PC-3 (cell line): Measurements from ENCODE around the gene TMC2. TPM values are rescaled to one million over a fixed set of nuclear protein-coding genes. Genes with fewer than 3 reads are reported as not detected.

Source experiments
- ATAC-seq: fragments of 200-7000 bp; cut with Tn5 transposase; 2 replicates; pipeline ENCODE4 v1.9.1; 2020; ENCODE audit warnings: mild to moderate bottlenecking, moderate library complexity
- BruUV-seq: library from RNA; stranded (reverse); fragments of 400-500 nt; replicated peaks from 2 replicates; lab custom pipeline; 2021; lab: Mats Ljungman, UMichigan
- CTCF ChIA-PET: fragments of 300-600 bp; sonication (Branson Sonifier 250); formaldehyde crosslinking; loops from one replicate; lab custom pipeline; 2022; ENCODE audit warnings: antibody characterized with exemption; lab: Charles Lee
- POLR2A ChIA-PET: fragments of 300-600 bp; sonication (Branson Sonifier 250); formaldehyde crosslinking; loops from one replicate; lab custom pipeline; 2022; ENCODE audit warnings: antibody characterized with exemption; ENCODE audit not compliant: unreplicated experiment; lab: Charles Lee
- DNase-seq: peaks from one replicate; pipeline ENCODE4 v3.0.0-alpha.2; 2015
- H2AFZ ChIP-seq: fragments of 300-600 bp; sonication (generic); 2 replicates; pipeline ENCODE4 v1.6.0; 2016; ENCODE audit warnings: antibody characterized with exemption, low read length
- H3F3A ChIP-seq: fragments of 300-600 bp; sonication (generic); one replicate; pipeline ENCODE4 v1.6.0; 2017; ENCODE audit warnings: antibody characterized with exemption, low read length, control low read depth, mild to moderate bottlenecking; ENCODE audit not compliant: unreplicated experiment
- H3K27ac ChIP-seq: fragments of 300-600 bp; sonication (generic); 2 replicates; pipeline ENCODE4 v1.5.1; 2016; ENCODE audit warnings: mild to moderate bottlenecking, low read length
- H3K27me3 ChIP-seq: fragments of 300-600 bp; sonication (generic); 2 replicates; pipeline ENCODE4 v1.6.1; 2016; ENCODE audit warnings: low read length, mixed read lengths
- H3K36me3 ChIP-seq: fragments of 300-600 bp; sonication (generic); 2 replicates; pipeline ENCODE4 v1.6.1; 2016; ENCODE audit warnings: low read depth, mixed run types, low read length, mixed read lengths
- H3K4me1 ChIP-seq: fragments of 300-600 bp; sonication (generic); 2 replicates; pipeline ENCODE4 v1.5.1; 2016; ENCODE audit warnings: low read length; ENCODE audit not compliant: insufficient read depth
- H3K4me2 ChIP-seq: fragments of 300-600 bp; sonication (generic); 2 replicates; pipeline ENCODE4 v1.6.0; 2016; ENCODE audit warnings: low read length
- H3K4me3 ChIP-seq: fragments of 300-600 bp; sonication (generic); 2 replicates; pipeline ENCODE4 v1.5.1; 2016; ENCODE audit warnings: mild to moderate bottlenecking, low read length, mixed read lengths
- H3K79me2 ChIP-seq: fragments of 300-600 bp; sonication (generic); 2 replicates; pipeline ENCODE4 v1.6.1; 2017; ENCODE audit warnings: low read length, mixed read lengths
- H3K9ac ChIP-seq: fragments of 300-600 bp; sonication (generic); 2 replicates; pipeline ENCODE4 v1.6.0; 2016; ENCODE audit warnings: mild to moderate bottlenecking, low read length
- H3K9me2 ChIP-seq: fragments of 300-600 bp; sonication (generic); replicated peaks from 2 replicates; pipeline ENCODE4 v1.6.1; 2016; ENCODE audit warnings: mixed run types, low read length, mixed read lengths
- H3K9me3 ChIP-seq: fragments of 300-600 bp; sonication (generic); 2 replicates; pipeline ENCODE4 v1.6.1; 2016; ENCODE audit warnings: low read length, mixed read lengths
- H4K20me1 ChIP-seq: fragments of 300-600 bp; sonication (generic); 2 replicates; pipeline ENCODE4 v1.6.1; 2016; ENCODE audit warnings: low read length, mixed read lengths
- EZH2 ChIP-seq: fragments of 300-600 bp; sonication (generic); IDR thresholded peaks from one replicate; pipeline ENCODE4 v1.6.1; 2017; ENCODE audit warnings: antibody characterized with exemption, mild to moderate bottlenecking, low read length; ENCODE audit not compliant: unreplicated experiment
- EZH2phosphoT487 ChIP-seq: fragments of 300-600 bp; sonication (generic); IDR thresholded peaks from 2 replicates; pipeline ENCODE4 v1.6.1; 2018; ENCODE audit warnings: mild to moderate bottlenecking, antibody characterized with exemption, low read length, borderline replicate concordance
- intact Hi-C: fragments of 100-400 bp; cut with micrococcal nuclease; formaldehyde crosslinking; loops from 2 replicates; pipeline ENCODE4 v1.9.0; 2023
- total RNA-seq: library from RNA; depleted of rRNA; stranded (reverse); fragments of >200 nt; gene quantifications from 2 replicates; pipeline ENCODE4 v1.2.3, GENCODE V29; 2014
- TF ChIP-seq, protein P1 (sequence below): fragments of 300-600 bp; sonication (generic); conservative IDR thresholded peaks from 2 replicates; pipeline ENCODE4 v1.5.1; 2017; ENCODE audit warnings: antibody characterized with exemption, low read depth, mild to moderate bottlenecking, low read length

The TMC2 gene
- total RNA-seq, 1 experiment from 2014 or later = not detected

GRCh38 chr20:2518096-2518495 is 18.3 kb upstream of the TMC2 start:
- Histone ChIP-seq H3K4me2 (no peak overlapping the region), H3K4me3 (no peak overlapping the region), H3K36me3 (no peaks in the 10 kb centered on the region), H3K79me2 (no peaks in the 10 kb centered on the region), H3K27me3 (no peaks in the 10 kb centered on the region), H2AFZ (no peak overlapping the region), H4K20me1 (no peaks in the 10 kb centered on the region), H3K9me3 (no peaks in the 10 kb centered on the region), H3K27ac (no peak overlapping the region), H3K9me2 (no peaks in the 10 kb centered on the region), H3K9ac (no peak overlapping the region), H3F3A (no peaks in the 10 kb centered on the region), H3K4me1 (no peaks in the 10 kb centered on the region)
- POLR2A ChIA-PET = no interaction called here
- CTCF ChIA-PET = no interaction called here
- DNase-seq = no peak
- BruUV-seq = no TSS peak
- TF ChIP-seq EZH2phosphoT487 (no peak), EZH2 (no peak)
- TF ChIP-seq, protein P1, sequence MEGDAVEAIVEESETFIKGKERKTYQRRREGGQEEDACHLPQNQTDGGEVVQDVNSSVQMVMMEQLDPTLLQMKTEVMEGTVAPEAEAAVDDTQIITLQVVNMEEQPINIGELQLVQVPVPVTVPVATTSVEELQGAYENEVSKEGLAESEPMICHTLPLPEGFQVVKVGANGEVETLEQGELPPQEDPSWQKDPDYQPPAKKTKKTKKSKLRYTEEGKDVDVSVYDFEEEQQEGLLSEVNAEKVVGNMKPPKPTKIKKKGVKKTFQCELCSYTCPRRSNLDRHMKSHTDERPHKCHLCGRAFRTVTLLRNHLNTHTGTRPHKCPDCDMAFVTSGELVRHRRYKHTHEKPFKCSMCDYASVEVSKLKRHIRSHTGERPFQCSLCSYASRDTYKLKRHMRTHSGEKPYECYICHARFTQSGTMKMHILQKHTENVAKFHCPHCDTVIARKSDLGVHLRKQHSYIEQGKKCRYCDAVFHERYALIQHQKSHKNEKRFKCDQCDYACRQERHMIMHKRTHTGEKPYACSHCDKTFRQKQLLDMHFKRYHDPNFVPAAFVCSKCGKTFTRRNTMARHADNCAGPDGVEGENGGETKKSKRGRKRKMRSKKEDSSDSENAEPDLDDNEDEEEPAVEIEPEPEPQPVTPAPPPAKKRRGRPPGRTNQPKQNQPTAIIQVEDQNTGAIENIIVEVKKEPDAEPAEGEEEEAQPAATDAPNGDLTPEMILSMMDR = no peak
- ATAC-seq = no peak
- intact Hi-C loops = no loop called here

GRCh38 chr20:2518558-2518957 is 17.8 kb upstream of the TMC2 start:
- TF ChIP-seq EZH2 (no peak), EZH2phosphoT487 (no peak)
- TF ChIP-seq, protein P1 = no peak
- no peak overlapping the region for H3K9ac ChIP-seq
- no peak overlapping the region for H3K4me3 ChIP-seq
- H2AFZ ChIP-seq = no peak overlapping the region
- no peak overlapping the region for H3K27ac ChIP-seq
- no peaks in the 10 kb centered on the region for H3K36me3 ChIP-seq
- no peaks in the 10 kb centered on the region for H3K9me2 ChIP-seq
- ATAC-seq = no peak
- H3F3A ChIP-seq = no peaks in the 10 kb centered on the region
- no peaks in the 10 kb centered on the region for H3K27me3 ChIP-seq
- no peaks in the 10 kb centered on the region for H3K9me3 ChIP-seq
- DNase-seq = no peak
- H3K79me2 ChIP-seq = no peaks in the 10 kb centered on the region
- no peaks in the 10 kb centered on the region for H3K4me1 ChIP-seq
- no peaks in the 10 kb centered on the region for H4K20me1 ChIP-seq
- ChIA-PET POLR2A (no interaction called here), CTCF (no interaction called here)
- intact Hi-C loops = no loop called here
- no peak overlapping the region for H3K4me2 ChIP-seq
- BruUV-seq = no TSS peak

DNA sequence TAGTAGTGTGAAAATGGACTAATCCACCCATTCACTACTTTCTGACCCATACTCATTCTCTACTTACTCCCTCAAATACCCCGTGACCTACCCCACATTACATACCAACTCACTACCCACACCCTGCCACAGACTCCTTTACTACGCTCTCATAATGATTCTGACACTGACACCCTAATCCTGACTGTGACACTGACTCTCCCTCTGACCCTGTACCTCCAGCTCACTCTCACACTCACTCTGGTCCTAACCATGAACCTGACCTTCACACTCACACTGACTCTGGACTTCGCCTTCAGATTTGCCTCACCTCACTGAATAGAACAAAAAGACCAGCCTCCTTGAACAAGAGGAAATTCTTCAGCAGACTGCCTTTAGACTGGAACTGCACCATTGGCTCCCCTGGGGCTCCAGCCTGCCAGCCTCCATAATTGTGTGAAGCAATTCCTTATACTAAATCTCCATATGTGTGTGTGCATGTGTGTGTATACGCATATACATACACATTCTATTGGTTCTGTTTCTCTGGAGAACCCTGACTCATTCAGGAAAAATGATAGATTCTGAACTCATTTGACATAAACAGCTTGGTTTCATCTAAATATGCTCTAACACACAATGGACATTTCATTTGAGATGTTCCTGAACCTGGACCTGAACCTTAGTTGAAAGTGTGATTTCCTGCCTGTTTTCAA is 17.1 kb upstream of the TMC2 start:
- no peak for ATAC-seq

More for the DNA sequence above, 17.1 kb upstream of the TMC2 start:
- Histone ChIP-seq H4K20me1 (no peaks in the 10 kb centered on the region), H3K4me3 (no peak overlapping the region), H3K9me3 (no peaks in the 10 kb centered on the region), H3K27ac (no peak overlapping the region), H3K4me1 (no peaks in the 10 kb centered on the region), H3K79me2 (no peaks in the 10 kb centered on the region), H3K36me3 (no peaks in the 10 kb centered on the region), H2AFZ (no peak overlapping the region), H3K4me2 (no peak overlapping the region), H3K27me3 (no peaks in the 10 kb centered on the region), H3K9me2 (no peaks in the 10 kb centered on the region), H3K9ac (no peak overlapping the region), H3F3A (no peaks in the 10 kb centered on the region)
- no peak for TF ChIP-seq EZH2
- TF ChIP-seq EZH2phosphoT487 = no peak
- TF ChIP-seq, protein P1 = no peak
- intact Hi-C loops = no loop called here
- ChIA-PET POLR2A (no interaction called here), CTCF (no interaction called here)
- no peak for DNase-seq
- no TSS peak for BruUV-seq
